Natural killer cell (primary cell): ENCODE measurements around the gene ADGRV1. TPM values are rescaled to one million over a fixed set of nuclear protein-coding genes. Genes with fewer than 3 reads are reported as not detected.

Experiments
- ATAC-seq, 3 donors: fragments of 150-1000 bp in 2 of 3; fragments of 200-7000 bp in 1 of 3; cut with Tn5 transposase; 1 replicate in 1 of 3; 2 replicates in 2 of 3; pipeline ENCODE4 v1.10.0; 2021; ENCODE audit warnings: mild to moderate bottlenecking in 2 of 3, moderate library complexity in 2 of 3
- DNase-seq, 2 donors: peaks; one replicate each; pipeline versions ENCODE4 v3.0.0 to v3.0.0-alpha.2; 2013 to 2021; ENCODE audit warnings: mixed read lengths in 1 of 2
- H3K27ac ChIP-seq: one replicate; pipeline ENCODE4 v1.5.1; 2013; ENCODE audit warnings: mild to moderate bottlenecking, low read length
- H3K27me3 ChIP-seq: one replicate; pipeline ENCODE4 v1.6.1; 2013; ENCODE audit warnings: low read length; ENCODE audit not compliant: control insufficient read depth, insufficient read depth
- H3K36me3 ChIP-seq: one replicate; pipeline ENCODE4 v1.6.1; 2013; ENCODE audit warnings: low read length; ENCODE audit not compliant: control insufficient read depth, insufficient read depth
- H3K4me1 ChIP-seq: one replicate; pipeline ENCODE4 v1.6.1; 2013; ENCODE audit warnings: low read length; ENCODE audit not compliant: control insufficient read depth, insufficient read depth
- H3K4me3 ChIP-seq: one replicate; pipeline ENCODE4 v1.5.1; 2013; ENCODE audit warnings: low read length
- H3K9me3 ChIP-seq: one replicate; pipeline ENCODE4 v1.6.1; 2013; ENCODE audit warnings: low read length; ENCODE audit not compliant: control insufficient read depth, insufficient read depth
- H3K27ac Mint-ChIP-seq, 2 donors: one replicate each; pipeline ENCODE4 v1.8.0; 2022; ENCODE audit warnings: mild to moderate bottlenecking in 2 of 2, mixed read lengths in 2 of 2, moderate library complexity in 1 of 2
- H3K27me3 Mint-ChIP-seq, 2 donors: one replicate each; pipeline ENCODE4 v1.8.0; 2022; ENCODE audit warnings: low read depth in 2 of 2, mixed read lengths in 2 of 2
- H3K36me3 Mint-ChIP-seq: one replicate; pipeline ENCODE4 v1.8.0; 2022; ENCODE audit warnings: mixed read lengths
- H3K4me1 Mint-ChIP-seq, 2 donors: one replicate each; pipeline ENCODE4 v1.8.0; 2022; ENCODE audit warnings: mixed read lengths in 2 of 2
- H3K4me3 Mint-ChIP-seq: one replicate; pipeline ENCODE4 v1.8.0; 2022; ENCODE audit warnings: mild to moderate bottlenecking, moderate library complexity, mixed read lengths
- H3K9me3 Mint-ChIP-seq, 2 donors: one replicate each; pipeline ENCODE4 v1.8.0; 2022; ENCODE audit warnings: mixed read lengths in 2 of 2
- CTCF ChIP-seq: fragments of 200-600 bp; IDR thresholded peaks from one replicate; pipeline ENCODE4 v1.8.0; 2022; ENCODE audit warnings: antibody characterized with exemption
- WGBS: methylation state at CpG from one replicate; pipeline ENCODE4 v1.1.7; 2013; ENCODE audit warnings: missing lambda C conversion rate; ENCODE audit not compliant: insufficient coverage; 5-methylcytosine and 5-hydroxymethylcytosine counted together
- intact Hi-C: fragments of 100-400 bp; cut with micrococcal nuclease; formaldehyde crosslinking; loops from one replicate; pipeline ENCODE4 v1.14.2; 2022
- total RNA-seq, 4 donors: library from RNA; stranded (reverse); fragments of 120-200 nt in 1 of 4; gene quantifications; one replicate each; pipeline versions ENCODE4 v1.2.3 to v1.2.4, GENCODE V29; 2013 to 2022

ADGRV1 gene
- total RNA-seq, 3 donors from 2014 or later (not counting 1 experiment from before 2014, with no cell fraction given) = 0.50 to 0.71 TPM; not detected in 1

GRCh38 chr5:90746119-90746518, 187.5 kb downstream of the ADGRV1 start:
- no peak overlapping the region for H3K27ac ChIP-seq
- H3K4me3 ChIP-seq = no peak overlapping the region
- Mint-ChIP-seq H3K9me3 (peaks cover 1 to 4% of the 10 kb centered on the region in 2 donors), H3K36me3 (no peaks in the 10 kb centered on the region), H3K27ac (no peak overlapping the region), H3K4me3 (no peak overlapping the region), H3K4me1 (no peaks in the 10 kb centered on the region), H3K27me3 (no peaks in the 10 kb centered on the region)
- H3K27me3 ChIP-seq = no peaks in the 10 kb centered on the region
- intact Hi-C loops = no loop called here
- no peaks in the 10 kb centered on the region for H3K9me3 ChIP-seq
- H3K4me1 ChIP-seq = no peaks in the 10 kb centered on the region
- no peak for ATAC-seq
- TF ChIP-seq CTCF = no peak
- no peak for DNase-seq
- H3K36me3 ChIP-seq = no peaks in the 10 kb centered on the region
- WGBS = no CpG with 5 or more reads among the region's 1 CpG

- WGBS = 75% methylated on average over 2 of the region's 3 CpGs
- no peak overlapping the region for H3K4me3 ChIP-seq
Observed at GRCh38 chr5:90747175-90747574, 188.6 kb downstream of the ADGRV1 start.

GRCh38 chr5:90747693-90748092, 189.1 kb downstream of the ADGRV1 start:
- ATAC-seq (no peak), DNase-seq (no peak)
- no peaks in the 10 kb centered on the region for H3K36me3 Mint-ChIP-seq
- H3K9me3 Mint-ChIP-seq = no peaks in the 10 kb centered on the region
- Histone ChIP-seq H3K36me3 (no peaks in the 10 kb centered on the region), H3K27ac (no peak overlapping the region), H3K4me1 (no peaks in the 10 kb centered on the region), H3K27me3 (no peaks in the 10 kb centered on the region), H3K4me3 (no peak overlapping the region), H3K9me3 (no peaks in the 10 kb centered on the region)
- H3K4me3 Mint-ChIP-seq = no peak overlapping the region
- no peak for TF ChIP-seq CTCF
- no peak overlapping the region for H3K27ac Mint-ChIP-seq
- no peaks in the 10 kb centered on the region for H3K4me1 Mint-ChIP-seq
- intact Hi-C loops = no loop called here
- 84% methylated on average over 2 of the region's 2 CpGs for WGBS
- H3K27me3 Mint-ChIP-seq = no peaks in the 10 kb centered on the region

More at GRCh38 chr5:90747175-90747574, 188.6 kb downstream of the ADGRV1 start:
- H3K27me3 Mint-ChIP-seq = no peaks in the 10 kb centered on the region
- no peak overlapping the region for H3K4me3 Mint-ChIP-seq
- no peak for DNase-seq
- H3K4me1 ChIP-seq = no peaks in the 10 kb centered on the region
- intact Hi-C loops = no loop called here
- peaks cover 0 to 3% of the 10 kb centered on the region in 2 donors for H3K9me3 Mint-ChIP-seq
- H3K4me1 Mint-ChIP-seq = no peaks in the 10 kb centered on the region
- H3K9me3 ChIP-seq = no peaks in the 10 kb centered on the region
- no peak overlapping the region for H3K27ac ChIP-seq
- no peaks in the 10 kb centered on the region for H3K27me3 ChIP-seq
- no peak for TF ChIP-seq CTCF
- no peaks in the 10 kb centered on the region for H3K36me3 ChIP-seq
- H3K36me3 Mint-ChIP-seq = no peaks in the 10 kb centered on the region
- no peak overlapping the region for H3K27ac Mint-ChIP-seq
- ATAC-seq = no peak

- no peaks in the 10 kb centered on the region for H3K4me1 Mint-ChIP-seq
- no peak overlapping the region for H3K4me3 Mint-ChIP-seq
- Histone ChIP-seq H3K36me3 (no peaks in the 10 kb centered on the region), H3K9me3 (no peaks in the 10 kb centered on the region), H3K27me3 (no peaks in the 10 kb centered on the region), H3K4me3 (no peak overlapping the region), H3K4me1 (no peaks in the 10 kb centered on the region), H3K27ac (no peak overlapping the region)
- DNase-seq (no peak), ATAC-seq (no peak)
- H3K36me3 Mint-ChIP-seq = no peaks in the 10 kb centered on the region
- H3K27ac Mint-ChIP-seq = no peak overlapping the region
- 100% methylated on average over 2 of the region's 2 CpGs for WGBS
- H3K9me3 Mint-ChIP-seq = no peaks in the 10 kb centered on the region
- no peak for TF ChIP-seq CTCF
- H3K27me3 Mint-ChIP-seq = no peaks in the 10 kb centered on the region
- intact Hi-C loops = no loop called here
Observed at GRCh38 chr5:90759119-90759518, 200.5 kb downstream of the ADGRV1 start.
